T follicular helper cell (primary cell): ENCODE data around the gene SCAMP5.

Experiments
- DNase-seq: peaks from one replicate; pipeline ENCODE4 v3.0.0-alpha.2; 2020; ENCODE audit warnings: low read depth

The SCAMP5 gene

GRCh38 chr15:75045332-75046015, 50.1 kb downstream of the SCAMP5 start:
- no peak for DNase-seq

GRCh38 chr15:75048394-75048793, 53.0 kb downstream of the SCAMP5 start:
- DNase-seq, result no peak

GRCh38 chr15:75049392-75049791, 54.0 kb downstream of the SCAMP5 start:
- no peak for DNase-seq

GRCh38 chr15:75050283-75050682, 54.9 kb downstream of the SCAMP5 start:
- DNase-seq, result no peak

GRCh38 chr15:75051191-75051608, 55.8 kb downstream of the SCAMP5 start:
- no peak for DNase-seq

GRCh38 chr15:75051711-75052110, 56.3 kb downstream of the SCAMP5 start:
- DNase-seq, result no peak

GRCh38 chr15:75052972-75053747, 57.8 kb downstream of the SCAMP5 start:
- no peak for DNase-seq

- DNase-seq, result no peak
Observed at GRCh38 chr15:75053748-75054125, 58.4 kb downstream of the SCAMP5 start.

GRCh38 chr15:75054172-75054897, 59.0 kb downstream of the SCAMP5 start:
- no peak for DNase-seq

- no peak for DNase-seq
Observed at GRCh38 chr15:75056036-75056435, 60.7 kb downstream of the SCAMP5 start.

GRCh38 chr15:75058127-75058905, 63.0 kb downstream of the SCAMP5 start:
- DNase-seq, result no peak

GRCh38 chr15:75059607-75060006, 64.2 kb downstream of the SCAMP5 start:
- no peak for DNase-seq

- no peak for DNase-seq
Observed at GRCh38 chr15:75061272-75061671, 65.9 kb downstream of the SCAMP5 start.

GRCh38 chr15:75062706-75063105, 67.3 kb downstream of the SCAMP5 start:
- no peak for DNase-seq

GRCh38 chr15:75063338-75063737, 68.0 kb downstream of the SCAMP5 start:
- DNase-seq, result no peak

GRCh38 chr15:75063889-75064288, 68.5 kb downstream of the SCAMP5 start:
- DNase-seq, result no peak

- no peak for DNase-seq
Observed at GRCh38 chr15:75064846-75065245, 69.5 kb downstream of the SCAMP5 start.

- DNase-seq, result no peak
Observed at GRCh38 chr15:75065467-75065850, 70.1 kb downstream of the SCAMP5 start.

GRCh38 chr15:75065851-75066509, 70.6 kb downstream of the SCAMP5 start:
- DNase-seq, result no peak

GRCh38 chr15:75067123-75067830, 71.9 kb downstream of the SCAMP5 start:
- no peak for DNase-seq

- no peak for DNase-seq
Observed at GRCh38 chr15:75068748-75069147, 73.4 kb downstream of the SCAMP5 start.
